Fibroblast of the aortic adventitia (primary cell): ENCODE results near the gene MMP19. TPM values are rescaled to one million over a fixed set of nuclear protein-coding genes. Genes with fewer than 3 reads are reported as not detected.

Experiments used
- DNase-seq: peaks from one replicate; pipeline ENCODE4 v3.0.0-alpha.2; 2010; ENCODE audit warnings: low read depth
- H3K4me3 ChIP-seq: 2 replicates; pipeline ENCODE4 v1.5.1; 2011; ENCODE audit warnings: low read depth, mild to moderate bottlenecking, control low read depth, low read length, moderate library complexity
- CTCF ChIP-seq: IDR thresholded peaks from 2 replicates; pipeline ENCODE4 v1.5.1; 2011; ENCODE audit warnings: mild to moderate bottlenecking, low read length, control low read depth, inconsistent platforms; ENCODE audit not compliant: insufficient read depth
- total RNA-seq: library from RNA; depleted of rRNA; stranded (reverse); fragments of >200 nt; gene quantifications from 2 replicates; pipeline ENCODE4 v1.2.3, GENCODE V29; 2012; ENCODE audit warnings: low replicate concordance

The MMP19 gene
- total RNA-seq, 1 donor = 11.1 TPM

- no peak overlapping the region for H3K4me3 ChIP-seq
- TF ChIP-seq CTCF = no peak
- DNase-seq = no peak
Observed at GRCh38 chr12:55822228-55822627, 20.5 kb downstream of the MMP19 start.

- TF ChIP-seq CTCF = peak; percentile 28
- DNase-seq = peak; percentile 25
- H3K4me3 ChIP-seq = no peak overlapping the region
Observed at GRCh38 chr12:55820679-55821078, 22.1 kb downstream of the MMP19 start.

DNA sequence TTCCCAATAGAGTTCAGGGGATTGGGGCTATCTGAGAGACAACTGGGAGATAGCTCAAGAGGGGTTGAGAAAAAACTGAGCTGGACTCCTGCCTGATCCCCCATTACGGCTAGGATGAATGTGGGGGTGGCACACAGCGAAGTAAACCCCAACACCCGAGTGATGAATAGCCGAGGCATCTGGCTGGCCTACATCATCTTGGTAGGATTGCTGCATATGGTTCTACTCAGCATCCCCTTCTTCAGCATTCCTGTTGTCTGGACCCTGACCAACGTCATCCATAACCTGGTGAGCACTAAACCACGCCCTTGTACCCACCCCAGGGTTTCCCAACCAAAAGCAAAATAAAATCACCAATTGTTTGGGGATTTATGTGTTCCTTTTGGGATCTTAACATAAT is 23.9 kb downstream of the MMP19 start:
- H3K4me3 ChIP-seq = peak overlapping the region; percentile 98
- peak; percentile 40 for DNase-seq
- no peak for TF ChIP-seq CTCF

GRCh38 chr12:55818140-55818728 is 24.5 kb downstream of the MMP19 start:
- DNase-seq = no peak
- TF ChIP-seq CTCF = no peak

GRCh38 chr12:55817345-55818139 is 25.2 kb downstream of the MMP19 start, which contains the start of the genes ORMDL2 and SARNP:
Gene ORMDL2 (plus strand): TSS chr12:55818041. CDS start chr12:55819000, 959 bp downstream.
Gene SARNP (minus strand): TSS chr12:55817724. CDS start chr12:55817701, 23 bp downstream.
- DNase-seq = peak; percentile 100
- peak within 1 kb of the TSS; percentile 98 for H3K4me3 ChIP-seq
- no peak for TF ChIP-seq CTCF

More at GRCh38 chr12:55818140-55818728, 24.5 kb downstream of the MMP19 start:
- H3K4me3 ChIP-seq = peak overlapping the region; percentile 98

- peak overlapping the region; percentile 98 for H3K4me3 ChIP-seq
- DNase-seq = no peak
- no peak for TF ChIP-seq CTCF
Observed at GRCh38 chr12:55816881-55817344, 25.8 kb downstream of the MMP19 start.
